ENCODE measurements around the gene CCDC9B.

Gene CCDC9B

GRCh38 chr15:40340740-40341400 lies at the start of gene CCDC9B:
Gene CCDC9B (minus strand): TSS chr15:40340939. CDS start chr15:40340819, 120 bp downstream.
- TF ChIP-seq CTCF (IDR thresholded peaks at IDR 0.05; ENCODE audit: borderline replicate concordance, control extremely low read depth, extremely low read depth, insufficient read depth, missing control alignments): no peak
- no peak for DNase-seq (ENCODE audit: low spot score)
- in situ Hi-C loops (cut with MboI; ENCODE audit: low sequenced_read_pairs, unreplicated experiment): no loop called here

- no peak for TF ChIP-seq CTCF (IDR thresholded peaks at IDR 0.05; ENCODE audit: borderline replicate concordance, control extremely low read depth, extremely low read depth, insufficient read depth, missing control alignments)
- in situ Hi-C loops (cut with MboI; ENCODE audit: low sequenced_read_pairs, unreplicated experiment): no loop called here
These were observed 49.3 kb upstream of the CCDC9B start for GRCh38 chr15:40389824-40390595.

GRCh38 chr15:40388941-40389823 lies 48.4 kb upstream of the CCDC9B start:
- no peak for DNase-seq (ENCODE audit: low spot score)
- TF ChIP-seq CTCF (IDR thresholded peaks at IDR 0.05; ENCODE audit: borderline replicate concordance, control extremely low read depth, extremely low read depth, insufficient read depth, missing control alignments): no peak
- in situ Hi-C loops (cut with MboI; ENCODE audit: low sequenced_read_pairs, unreplicated experiment): no loop called here

More at GRCh38 chr15:40389824-40390595, 49.3 kb upstream of the CCDC9B start:
- DNase-seq (ENCODE audit: low spot score): no peak

- no peak for TF ChIP-seq CTCF (IDR thresholded peaks at IDR 0.05; ENCODE audit: borderline replicate concordance, control extremely low read depth, extremely low read depth, insufficient read depth, missing control alignments)
- in situ Hi-C loops (cut with MboI; ENCODE audit: low sequenced_read_pairs, unreplicated experiment): no loop called here
- DNase-seq (ENCODE audit: low spot score): no peak
These were observed 45.7 kb upstream of the CCDC9B start for GRCh38 chr15:40386480-40386879.

GRCh38 chr15:40382580-40383456 lies 42.1 kb upstream of the CCDC9B start, which contains the start of gene KNSTRN:
Gene KNSTRN (plus strand): TSS chr15:40382721. CDS start chr15:40382836, 115 bp downstream.
- DNase-seq (ENCODE audit: low spot score): peak; percentile 97
- no peak for TF ChIP-seq CTCF (IDR thresholded peaks at IDR 0.05; ENCODE audit: borderline replicate concordance, control extremely low read depth, extremely low read depth, insufficient read depth, missing control alignments)
- in situ Hi-C loops (cut with MboI; ENCODE audit: low sequenced_read_pairs, unreplicated experiment): no loop called here
